HUDEP-2 (cell line): ENCODE measurements around the gene GPATCH1.

ENCODE experiments used
- DNase-seq, 76 experiments: peaks; one replicate each; lab custom pipeline; 2025; ENCODE audit not compliant: unreplicated experiment in 76 of 76; lab: John Stamatoyannopoulos, UW

Gene GPATCH1

GRCh38 chr19:33063753-33064457, 17.1 kb upstream of the GPATCH1 start:
- DNase-seq: no peak

GRCh38 chr19:33064458-33064791, 16.6 kb upstream of the GPATCH1 start:
- DNase-seq: no peak

GRCh38 chr19:33064792-33065550, 16.0 kb upstream of the GPATCH1 start, which contains the start of gene RHPN2:
Gene RHPN2, minus strand, starts transcription at chr19:33064888. Its CDS starts 36 bp downstream, at chr19:33064852.
- peak in 70 of 76 experiments; percentile 12 to 82 (median 64) for DNase-seq

GRCh38 chr19:33066543-33066942, 14.4 kb upstream of the GPATCH1 start:
- no peak for DNase-seq

GRCh38 chr19:33067121-33067520, 13.9 kb upstream of the GPATCH1 start:
- DNase-seq: no peak

GRCh38 chr19:33071887-33072286, 9.1 kb upstream of the GPATCH1 start:
- no peak for DNase-seq

- DNase-seq: no peak
Measured at GRCh38 chr19:33075519-33075918, 5.5 kb upstream of the GPATCH1 start.

GRCh38 chr19:33085570-33086128, 4.7 kb downstream of the GPATCH1 start:
- no peak for DNase-seq

- no peak for DNase-seq
Measured at GRCh38 chr19:33086955-33087354, 6.0 kb downstream of the GPATCH1 start.

GRCh38 chr19:33089010-33089409, 8.0 kb downstream of the GPATCH1 start:
- no peak for DNase-seq

GRCh38 chr19:33090179-33090578, 9.2 kb downstream of the GPATCH1 start:
- no peak for DNase-seq

- no peak for DNase-seq
Measured at GRCh38 chr19:33093420-33094210, 12.6 kb downstream of the GPATCH1 start.

DNA sequence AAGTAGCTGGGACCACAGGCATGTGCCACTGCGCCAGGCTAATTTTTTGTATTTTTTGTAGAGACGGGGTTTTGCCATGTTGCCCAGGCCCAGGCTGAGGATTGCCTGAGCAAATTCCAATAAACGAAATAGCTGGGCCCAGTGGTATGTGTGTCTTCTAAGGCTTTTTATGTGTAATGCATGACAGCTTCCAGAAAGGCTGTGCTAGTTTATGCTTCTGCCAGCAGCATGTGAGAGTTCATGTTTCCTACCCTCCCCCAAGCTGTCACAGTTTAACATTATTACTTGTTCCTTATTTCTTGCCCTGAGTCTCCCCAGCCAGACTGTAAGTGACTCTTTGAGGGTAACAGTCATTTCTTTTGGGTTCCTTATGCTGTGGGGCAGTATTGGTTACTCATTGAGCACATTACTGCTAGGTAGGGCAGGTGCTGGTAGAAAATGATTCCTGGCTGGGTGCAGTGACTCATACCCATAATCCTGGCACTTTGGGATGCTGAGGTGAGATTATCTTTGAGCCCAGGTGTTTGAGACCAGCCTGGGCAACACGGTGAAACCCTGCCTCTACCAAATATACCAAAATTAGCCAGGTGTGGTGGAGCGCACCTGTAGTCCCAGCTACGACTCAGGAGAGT, 13.6 kb downstream of the GPATCH1 start:
- DNase-seq: no peak

- no peak for DNase-seq
Measured at GRCh38 chr19:33096005-33096404, 15.0 kb downstream of the GPATCH1 start.

GRCh38 chr19:33098055-33098534, 17.1 kb downstream of the GPATCH1 start:
- DNase-seq: no peak

DNA sequence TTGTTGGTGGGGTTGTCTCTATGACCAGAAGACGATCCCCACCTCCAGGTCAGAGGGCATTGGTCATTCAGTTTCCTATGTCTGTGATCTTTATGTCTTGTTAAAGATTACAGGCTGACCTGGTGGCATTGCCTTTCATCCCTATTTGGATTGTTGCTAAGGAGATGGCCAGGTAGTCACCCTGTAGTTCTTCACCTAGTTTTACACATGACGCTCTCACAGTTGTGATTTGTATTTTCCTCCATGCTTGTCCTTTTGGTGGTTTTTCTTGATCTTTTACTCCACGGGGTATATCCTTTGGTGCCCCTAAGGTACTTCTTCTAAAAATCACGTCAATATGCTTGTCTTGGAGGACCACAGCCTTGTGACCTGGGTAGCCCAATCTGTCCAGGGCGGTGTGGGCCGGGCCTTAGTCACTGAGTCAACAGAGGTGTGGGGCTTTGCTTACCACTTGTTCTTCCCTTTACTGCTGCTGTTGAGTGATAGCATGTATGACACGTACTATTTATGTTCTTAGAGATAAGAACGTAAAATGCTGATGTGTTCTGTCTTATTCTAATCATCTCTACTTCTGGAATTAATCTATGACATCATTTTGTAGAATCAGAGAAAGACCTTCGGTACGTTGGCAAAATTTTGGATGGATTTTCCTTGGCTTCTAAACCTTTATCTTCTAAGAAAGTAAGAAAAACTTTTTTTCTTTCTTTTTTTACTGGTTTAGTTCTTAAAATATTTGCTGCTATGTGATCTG, 20.1 kb downstream of the GPATCH1 start:
- peak in 29 of 76 experiments; percentile 6 to 64 (median 20) for DNase-seq

DNA sequence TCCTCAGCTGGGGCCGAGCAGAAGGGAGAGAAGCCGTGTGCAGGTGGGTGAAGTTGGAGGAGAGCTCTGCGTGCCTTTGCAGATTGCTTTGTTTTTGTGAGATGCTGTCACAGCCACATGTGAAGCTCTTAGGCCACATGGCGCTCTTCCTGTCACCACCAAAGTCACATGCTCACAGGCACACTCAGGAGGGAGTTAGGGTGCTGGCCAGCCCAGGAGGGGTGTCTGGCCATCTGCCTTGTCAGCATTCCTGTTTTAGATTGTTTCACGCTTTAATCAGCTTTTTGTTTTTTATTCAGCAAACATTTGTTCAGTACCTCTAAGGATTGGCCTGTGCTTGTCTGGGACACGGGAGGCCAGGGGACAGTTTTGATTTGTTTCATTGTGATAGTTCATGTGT, 21.9 kb downstream of the GPATCH1 start:
- DNase-seq: no peak

DNA sequence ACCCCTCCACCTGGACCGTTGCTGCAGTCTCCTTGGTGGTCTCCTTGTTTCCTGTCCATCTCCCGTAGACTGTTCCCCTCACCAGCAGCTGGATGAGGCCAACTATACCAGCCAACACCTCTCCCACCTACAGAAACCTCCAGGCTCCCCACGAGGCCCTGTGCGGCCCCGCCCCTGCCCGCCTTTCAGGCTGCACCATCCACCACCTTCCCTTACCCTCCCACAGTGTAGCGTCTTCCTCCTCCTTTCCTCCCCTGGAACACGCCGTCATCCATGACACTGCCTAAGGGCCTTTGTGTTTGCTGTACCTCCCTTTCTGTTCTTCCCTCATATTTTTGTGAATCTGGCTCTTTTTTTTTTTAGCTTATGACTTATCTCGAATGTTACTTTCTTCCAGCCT, 27.2 kb downstream of the GPATCH1 start:
- no peak for DNase-seq

DNA sequence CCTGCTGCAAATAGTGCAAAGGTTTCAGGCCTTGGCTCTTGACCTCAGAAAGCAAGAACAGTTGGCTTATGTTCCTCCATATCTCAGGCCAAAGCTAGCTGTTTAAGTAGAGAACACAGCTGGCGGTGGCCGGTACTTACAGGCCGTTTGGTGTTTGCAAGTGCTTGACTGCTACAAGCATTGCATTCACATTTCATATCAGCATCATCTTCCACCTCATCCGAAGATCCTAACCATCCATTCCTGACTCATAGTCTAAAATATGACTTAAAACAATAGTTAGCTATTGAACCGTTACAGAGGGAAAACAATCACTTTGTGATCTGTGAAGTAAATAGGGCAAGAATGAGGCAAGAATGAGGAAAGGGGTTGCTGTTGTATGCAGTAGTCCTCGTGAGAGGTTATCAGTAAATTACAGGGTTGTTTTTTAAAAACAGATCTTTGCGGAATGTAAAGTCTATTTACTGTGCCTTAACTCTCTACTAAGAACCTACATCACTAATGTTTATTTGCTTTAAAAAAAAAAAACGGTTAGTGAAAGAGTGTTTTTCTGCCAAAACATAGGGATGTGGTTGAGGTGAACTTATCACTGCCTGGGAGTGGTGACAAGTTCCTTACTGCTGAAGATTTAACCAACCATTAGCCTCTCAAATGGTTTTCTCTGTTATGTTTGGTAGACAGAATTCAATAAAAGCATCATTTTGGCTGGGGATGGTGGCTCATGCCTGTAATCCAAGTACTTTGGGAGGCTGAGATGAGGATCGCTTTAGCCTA, 29.3 kb downstream of the GPATCH1 start:
- no peak for DNase-seq
